ENCODE measurements around the gene AHDC1. TPM values are rescaled to one million over a fixed set of nuclear protein-coding genes. Genes with fewer than 3 reads are reported as not detected.

Gene AHDC1
- total and polyA plus RNA-seq, 9 of the 15 experiments (the other 6 are each of a cell fraction or from before 2014, with no cell fraction given) = 0.21 to 36.4 (median 4.7) TPM

GRCh38 chr1:27606708-27607238 is 2.8 kb upstream of the AHDC1 start (continued):
- no peak for TF ChIP-seq ZFP91 (CRISPR knock-in tag; IDR thresholded peaks at IDR 0.05)
- 0 out of 2 replicates have a peak, but pooled peaks have one; percentile 21 for TF ChIP-seq FOXP1 (CRISPR knock-in tag; IDR thresholded peaks at IDR 0.05)
- TF ChIP-seq STAT6 (CRISPR knock-in tag; IDR thresholded peaks at IDR 0.05) = 0 out of 2 replicates have a peak, but pooled peaks have one; percentile 41
- no peak for TF ChIP-seq GATAD2B (IDR thresholded peaks at IDR 0.05; ENCODE audit: borderline replicate concordance)
- TF ChIP-seq, protein P1, sequence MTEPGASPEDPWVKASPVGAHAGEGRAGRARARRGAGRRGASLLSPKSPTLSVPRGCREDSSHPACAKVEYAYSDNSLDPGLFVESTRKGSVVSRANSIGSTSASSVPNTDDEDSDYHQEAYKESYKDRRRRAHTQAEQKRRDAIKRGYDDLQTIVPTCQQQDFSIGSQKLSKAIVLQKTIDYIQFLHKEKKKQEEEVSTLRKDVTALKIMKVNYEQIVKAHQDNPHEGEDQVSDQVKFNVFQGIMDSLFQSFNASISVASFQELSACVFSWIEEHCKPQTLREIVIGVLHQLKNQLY (CRISPR knock-in tag; conservative IDR thresholded peaks at IDR 0.05) = 0 out of 4 replicates have a peak, but pooled peaks of 1 of the 2 experiments have one; percentile 24
- no peak for TF ChIP-seq ZBTB49 (CRISPR knock-in tag; IDR thresholded peaks at IDR 0.05; ENCODE audit: borderline replicate concordance)
- TF ChIP-seq BACH1 (tag; IDR thresholded peaks at IDR 0.05) = 0 out of 2 replicates have a peak, but pooled peaks have one; percentile 12
- no peak for TF ChIP-seq SREBF1 (IDR thresholded peaks at IDR 0.05; ENCODE audit: borderline replicate concordance, low read depth, low read length)
- TF ChIP-seq PRDM10 (IDR thresholded peaks at IDR 0.05; ENCODE audit: partially characterized antibody) = peak; percentile 57
- TF ChIP-seq, protein P2, sequence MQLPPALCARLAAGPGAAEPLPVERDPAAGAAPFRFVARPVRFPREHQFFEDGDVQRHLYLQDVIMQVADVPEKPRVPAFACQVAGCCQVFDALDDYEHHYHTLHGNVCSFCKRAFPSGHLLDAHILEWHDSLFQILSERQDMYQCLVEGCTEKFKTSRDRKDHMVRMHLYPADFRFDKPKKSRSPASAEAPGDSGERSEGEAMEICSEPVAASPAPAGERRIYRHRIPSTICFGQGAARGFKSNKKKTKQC (CRISPR knock-in tag; IDR thresholded peaks at IDR 0.05) = 0 out of 2 replicates have a peak, but pooled peaks have one; percentile 20
- peak; percentile 56 for TF ChIP-seq PKNOX1 (IDR thresholded peaks at IDR 0.05)
- 0 out of 2 replicates have a peak, but pooled peaks have one; percentile 5 for TF ChIP-seq XRCC5 (IDR thresholded peaks at IDR 0.05; ENCODE audit: low read depth, low read length)

Data from K562 (cell line).